ENCODE data around the gene PIH1D1. TPM values are rescaled to one million over a fixed set of nuclear protein-coding genes. Genes with fewer than 3 reads are reported as not detected.

PIH1D1 gene
- total and polyA plus RNA-seq, 2 of the 13 experiments (the other 11 are each of a cell fraction or from before 2014, with no cell fraction given): 110 to 137 TPM

DNA sequence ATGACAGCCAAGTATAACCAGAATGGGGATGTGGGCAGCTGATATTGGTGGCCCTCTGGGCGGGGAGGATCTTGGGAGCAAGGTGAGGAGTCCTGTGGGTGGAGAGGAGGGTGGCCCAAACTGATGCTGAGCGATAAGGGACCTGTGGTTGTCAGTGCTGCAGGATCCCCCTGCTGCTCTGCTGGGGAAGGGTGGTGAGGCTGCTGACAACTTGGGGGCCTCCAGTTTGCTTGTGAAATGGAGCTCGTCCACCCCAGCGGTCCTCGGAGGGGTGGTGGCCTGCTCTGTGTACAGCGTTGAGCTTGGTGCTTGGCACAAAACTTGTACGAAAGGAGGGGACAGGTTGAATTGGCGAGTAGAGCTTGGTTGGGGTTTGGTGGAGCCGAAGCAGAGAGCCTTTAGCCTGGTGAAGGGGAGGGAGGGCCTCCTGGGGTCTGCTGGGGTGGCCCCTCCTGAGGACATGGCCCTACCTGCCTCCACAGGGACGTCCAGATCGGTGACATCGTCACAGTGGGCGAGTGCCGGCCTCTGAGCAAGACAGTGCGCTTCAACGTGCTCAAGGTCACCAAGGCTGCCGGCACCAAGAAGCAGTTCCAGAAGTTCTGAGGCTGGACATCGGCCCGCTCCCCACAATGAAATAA is 47.5 kb upstream of the PIH1D1 start (continued):
- TF ChIP-seq TRIM24 (CRISPR knock-in tag; IDR thresholded peaks at IDR 0.05) (no peak), ZMYM3 (CRISPR knock-in tag; IDR thresholded peaks at IDR 0.05) (no peak), REL (CRISPR knock-in tag; conservative IDR thresholded peaks at IDR 0.05) (no peak), PITX1 (CRISPR knock-in tag; IDR thresholded peaks at IDR 0.05) (no peak), MAFG (CRISPR knock-in tag; IDR thresholded peaks at IDR 0.05) (no peak), CBX5 (CRISPR knock-in tag; IDR thresholded peaks at IDR 0.05; ENCODE audit: borderline replicate concordance) (no peak), POLR2G (IDR thresholded peaks at IDR 0.05; ENCODE audit: low read depth, low read length) (0 out of 2 replicates have a peak, but pooled peaks have one; percentile 8), JDP2 (CRISPR knock-in tag; IDR thresholded peaks at IDR 0.05; ENCODE audit: borderline replicate concordance) (no peak), ZNF83 (CRISPR knock-in tag; IDR thresholded peaks at IDR 0.05; ENCODE audit: borderline replicate concordance) (no peak), HMG20B (CRISPR knock-in tag; conservative IDR thresholded peaks at IDR 0.05) (no peak), ZNF564 (CRISPR knock-in tag; IDR thresholded peaks at IDR 0.05) (no peak), BCL3 (CRISPR knock-in tag; IDR thresholded peaks at IDR 0.05) (0 out of 2 replicates have a peak, but pooled peaks have one; percentile 9), RARG (CRISPR knock-in tag; IDR thresholded peaks at IDR 0.05; ENCODE audit: low read depth) (no peak), ARNTL (CRISPR knock-in tag; IDR thresholded peaks at IDR 0.05) (no peak), ZNF710 (CRISPR knock-in tag; IDR thresholded peaks at IDR 0.05; ENCODE audit: borderline replicate concordance) (no peak), KDM5A (IDR thresholded peaks at IDR 0.05; ENCODE audit: borderline replicate concordance, low read length) (no peak), SIX1 (CRISPR knock-in tag; IDR thresholded peaks at IDR 0.05; ENCODE audit: borderline replicate concordance) (no peak), U2AF1 (optimal IDR thresholded peaks at IDR 0.05; ENCODE audit: low read depth, low read length) (no peak), RBFOX2 (IDR thresholded peaks at IDR 0.05; ENCODE audit: low read depth, low read length) (peak; percentile 62), NONO (IDR thresholded peaks at IDR 0.05) (no peak), NONO (CRISPR knock-in tag; conservative IDR thresholded peaks at IDR 0.05) (0 out of 2 replicates have a peak, but pooled peaks have one; percentile 25), ZFP41 (CRISPR knock-in tag; IDR thresholded peaks at IDR 0.05; ENCODE audit: borderline replicate concordance) (no peak)
- TF ChIP-seq, protein P1, sequence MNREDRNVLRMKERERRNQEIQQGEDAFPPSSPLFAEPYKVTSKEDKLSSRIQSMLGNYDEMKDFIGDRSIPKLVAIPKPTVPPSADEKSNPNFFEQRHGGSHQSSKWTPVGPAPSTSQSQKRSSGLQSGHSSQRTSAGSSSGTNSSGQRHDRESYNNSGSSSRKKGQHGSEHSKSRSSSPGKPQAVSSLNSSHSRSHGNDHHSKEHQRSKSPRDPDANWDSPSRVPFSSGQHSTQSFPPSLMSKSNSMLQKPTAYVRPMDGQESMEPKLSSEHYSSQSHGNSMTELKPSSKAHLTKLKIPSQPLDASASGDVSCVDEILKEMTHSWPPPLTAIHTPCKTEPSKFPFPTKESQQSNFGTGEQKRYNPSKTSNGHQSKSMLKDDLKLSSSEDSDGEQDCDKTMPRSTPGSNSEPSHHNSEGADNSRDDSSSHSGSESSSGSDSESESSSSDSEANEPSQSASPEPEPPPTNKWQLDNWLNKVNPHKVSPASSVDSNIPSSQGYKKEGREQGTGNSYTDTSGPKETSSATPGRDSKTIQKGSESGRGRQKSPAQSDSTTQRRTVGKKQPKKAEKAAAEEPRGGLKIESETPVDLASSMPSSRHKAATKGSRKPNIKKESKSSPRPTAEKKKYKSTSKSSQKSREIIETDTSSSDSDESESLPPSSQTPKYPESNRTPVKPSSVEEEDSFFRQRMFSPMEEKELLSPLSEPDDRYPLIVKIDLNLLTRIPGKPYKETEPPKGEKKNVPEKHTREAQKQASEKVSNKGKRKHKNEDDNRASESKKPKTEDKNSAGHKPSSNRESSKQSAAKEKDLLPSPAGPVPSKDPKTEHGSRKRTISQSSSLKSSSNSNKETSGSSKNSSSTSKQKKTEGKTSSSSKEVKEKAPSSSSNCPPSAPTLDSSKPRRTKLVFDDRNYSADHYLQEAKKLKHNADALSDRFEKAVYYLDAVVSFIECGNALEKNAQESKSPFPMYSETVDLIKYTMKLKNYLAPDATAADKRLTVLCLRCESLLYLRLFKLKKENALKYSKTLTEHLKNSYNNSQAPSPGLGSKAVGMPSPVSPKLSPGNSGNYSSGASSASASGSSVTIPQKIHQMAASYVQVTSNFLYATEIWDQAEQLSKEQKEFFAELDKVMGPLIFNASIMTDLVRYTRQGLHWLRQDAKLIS (CRISPR knock-in tag; IDR thresholded peaks at IDR 0.05): no peak
